ENCODE data around the gene NEK6. TPM values are rescaled to one million over a fixed set of nuclear protein-coding genes. Genes with fewer than 3 reads are reported as not detected.

NEK6 gene
- polyA plus RNA-seq (2013, experiment 1 of 2) = 43.4 TPM
- polyA plus RNA-seq (2013, experiment 2 of 2) = 43.4 TPM

DNA sequence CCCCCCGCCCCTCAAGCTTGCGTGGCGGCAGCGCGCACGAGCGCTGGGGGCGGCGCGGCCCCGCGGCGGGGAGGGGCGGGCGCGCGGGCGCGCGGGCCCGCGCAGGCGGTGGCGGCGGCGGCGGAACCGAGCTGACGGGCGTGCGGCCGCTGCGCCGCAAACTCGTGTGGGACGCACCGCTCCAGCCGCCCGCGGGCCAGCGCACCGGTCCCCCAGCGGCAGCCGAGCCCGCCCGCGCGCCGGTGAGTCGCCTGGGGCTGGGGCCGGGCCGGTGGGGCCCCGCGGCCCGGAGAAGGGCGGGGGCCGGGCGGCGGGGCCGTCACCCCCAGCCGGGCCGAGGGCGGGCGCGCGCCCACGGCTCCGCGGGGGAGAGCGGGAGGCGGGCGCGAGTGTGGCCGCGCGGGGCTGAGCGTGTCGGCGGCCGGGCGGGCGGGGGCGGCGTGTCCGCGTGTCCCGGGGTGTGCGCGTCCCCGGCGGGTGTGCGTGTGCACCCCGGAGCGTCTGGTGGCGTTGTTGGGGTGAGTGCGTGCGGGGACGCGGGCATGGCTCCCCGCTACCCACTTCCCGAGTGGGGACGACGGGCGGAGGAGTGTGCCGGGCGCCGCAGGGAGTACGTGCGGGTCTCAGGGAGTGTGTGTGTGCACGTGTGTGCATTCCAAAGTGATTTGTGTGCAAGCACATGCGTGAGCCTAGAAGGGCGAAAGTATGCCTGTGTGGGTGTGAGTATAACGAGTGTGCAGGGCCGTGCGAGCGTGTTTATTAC lies at the start of gene NEK6:
NEK6 (plus strand) TSS at position 106 of the 763 bp plus-strand sequence. CDS start 44,016 bp downstream, outside the sequence.
- Histone ChIP-seq H2AK5ac (ENCODE audit: low read depth, low read length) (peak within 1 kb of the TSS; percentile 94), H3K14ac (ENCODE audit: low read length) (peak within 1 kb of the TSS; percentile 98), H3K4me3 (ENCODE audit: low read length in 2 of 2) (peak within 1 kb of the TSS; percentile 85 to 87), H3K79me1 (ENCODE audit: low read depth, low read length) (peaks cover 8% of the 10 kb centered on the region), H2BK12ac (ENCODE audit: low read length) (peak within 1 kb of the TSS; percentile 97), H3K9ac (ENCODE audit: low read depth, low read length, poor library complexity) (peak within 1 kb of the TSS; percentile 98), H2BK15ac (ENCODE audit: low read length) (peak within 1 kb of the TSS; percentile 33), H3K9me3 (replicated peaks in 1 of 2; ENCODE audit: control insufficient read depth in 2 of 2, insufficient read depth in 1 of 2, low read depth in 1 of 2, low read length in 2 of 2) (no peaks in the 10 kb centered on the region), H3K23ac (ENCODE audit: low read depth, low read length, poor library complexity) (peak within 1 kb of the TSS; percentile 90), H2AFZ (ENCODE audit: low read length) (peak within 1 kb of the TSS; percentile 64), H4K91ac (ENCODE audit: low read depth, low read length, poor library complexity) (peak within 1 kb of the TSS; percentile 59), H2BK5ac (ENCODE audit: low read length) (peak within 1 kb of the TSS; percentile 91), H3K27me3 (ENCODE audit: control insufficient read depth in 3 of 3, insufficient read depth in 3 of 3, low read depth in 1 of 3, low read length in 3 of 3) (no peaks in the 10 kb centered on the region), H3K4me2 (ENCODE audit: insufficient read depth, low read length, poor library complexity, severe bottlenecking) (peak within 1 kb of the TSS; percentile 87), H3K18ac (ENCODE audit: low read length) (peak within 1 kb of the TSS; percentile 99), H2BK120ac (ENCODE audit: low read depth, low read length) (peak within 1 kb of the TSS; percentile 62), H3K27ac (replicated peaks; ENCODE audit: low read length) (peak within 1 kb of the TSS; percentile 71), H3K36me3 (replicated peaks in 1 of 2; ENCODE audit: control insufficient read depth in 2 of 2, insufficient read depth in 2 of 2, low read length in 2 of 2) (no peaks in the 10 kb centered on the region), H3K4me1 (ENCODE audit: control insufficient read depth in 2 of 2, insufficient read depth in 1 of 2, low read depth in 1 of 2, low read length in 2 of 2) (peaks cover 32 to 34% of the 10 kb centered on the region in 2 donors), H4K8ac (ENCODE audit: low read depth, low read length) (no peak within 1 kb of the TSS), H3K4ac (ENCODE audit: low read length) (peak within 1 kb of the TSS; percentile 38)
- WGBS, 2 donors (ENCODE audit: extremely low coverage in 2 of 2, insufficient read length in 2 of 2, insufficient replicate concordance in 1 of 2) = no CpG with 5 or more reads among the region's 116 CpGs
- DNase-seq (ENCODE audit: low spot score) = no peak

GRCh38 chr9:124208571-124208970 lies 49.2 kb upstream of the NEK6 start:
- Histone ChIP-seq H3K4me2 (ENCODE audit: insufficient read depth, low read length, poor library complexity, severe bottlenecking) (no peak overlapping the region), H3K14ac (ENCODE audit: low read length) (no peak overlapping the region), H2AK5ac (ENCODE audit: low read depth, low read length) (peak overlapping the region; percentile 64), H2BK15ac (ENCODE audit: low read length) (peak overlapping the region; percentile 54), H3K4me1 (ENCODE audit: control insufficient read depth in 2 of 2, insufficient read depth in 1 of 2, low read depth in 1 of 2, low read length in 2 of 2) (peaks cover 0 to 14% of the 10 kb centered on the region in 2 donors), H3K79me1 (ENCODE audit: low read depth, low read length) (no peaks in the 10 kb centered on the region), H3K23ac (ENCODE audit: low read depth, low read length, poor library complexity) (no peak overlapping the region), H3K36me3 (replicated peaks in 1 of 2; ENCODE audit: control insufficient read depth in 2 of 2, insufficient read depth in 2 of 2, low read length in 2 of 2) (no peaks in the 10 kb centered on the region), H2BK120ac (ENCODE audit: low read depth, low read length) (no peak overlapping the region), H3K9ac (ENCODE audit: low read depth, low read length, poor library complexity) (no peak overlapping the region), H2BK5ac (ENCODE audit: low read length) (no peak overlapping the region), H4K8ac (ENCODE audit: low read depth, low read length) (no peak overlapping the region), H3K18ac (ENCODE audit: low read length) (peak overlapping the region; percentile 58), H3K27ac (replicated peaks; ENCODE audit: low read length) (no peak overlapping the region), H3K27me3 (ENCODE audit: control insufficient read depth in 3 of 3, insufficient read depth in 3 of 3, low read depth in 1 of 3, low read length in 3 of 3) (no peaks in the 10 kb centered on the region), H2AFZ (ENCODE audit: low read length) (no peak overlapping the region), H2BK12ac (ENCODE audit: low read length) (no peak overlapping the region), H3K4ac (ENCODE audit: low read length) (no peak overlapping the region), H4K91ac (ENCODE audit: low read depth, low read length, poor library complexity) (no peak overlapping the region), H3K4me3 (ENCODE audit: low read length in 2 of 2) (no peak overlapping the region), H3K9me3 (replicated peaks in 1 of 2; ENCODE audit: control insufficient read depth in 2 of 2, insufficient read depth in 1 of 2, low read depth in 1 of 2, low read length in 2 of 2) (peaks cover 7% of the 10 kb centered on the region in 2 donors)
- no peak for DNase-seq (ENCODE audit: low spot score)
- WGBS, 2 donors (ENCODE audit: extremely low coverage in 2 of 2, insufficient read length in 2 of 2, insufficient replicate concordance in 1 of 2) = no CpG with 5 or more reads among the region's 3 CpGs

GRCh38 chr9:124209279-124209678 lies 48.5 kb upstream of the NEK6 start:
- Histone ChIP-seq H2AK5ac (ENCODE audit: low read depth, low read length) (no peak overlapping the region), H3K27ac (replicated peaks; ENCODE audit: low read length) (no peak overlapping the region), H3K79me1 (ENCODE audit: low read depth, low read length) (no peaks in the 10 kb centered on the region), H2BK5ac (ENCODE audit: low read length) (no peak overlapping the region), H3K4me1 (ENCODE audit: control insufficient read depth in 2 of 2, insufficient read depth in 1 of 2, low read depth in 1 of 2, low read length in 2 of 2) (peaks cover 0 to 14% of the 10 kb centered on the region in 2 donors), H3K27me3 (ENCODE audit: control insufficient read depth in 3 of 3, insufficient read depth in 3 of 3, low read depth in 1 of 3, low read length in 3 of 3) (no peaks in the 10 kb centered on the region), H2BK120ac (ENCODE audit: low read depth, low read length) (no peak overlapping the region), H2BK15ac (ENCODE audit: low read length) (peak overlapping the region; percentile 54), H3K9me3 (replicated peaks in 1 of 2; ENCODE audit: control insufficient read depth in 2 of 2, insufficient read depth in 1 of 2, low read depth in 1 of 2, low read length in 2 of 2) (peaks cover 7% of the 10 kb centered on the region in 2 donors), H3K18ac (ENCODE audit: low read length) (peak overlapping the region; percentile 21), H3K4me3 (ENCODE audit: low read length in 2 of 2) (no peak overlapping the region), H3K4me2 (ENCODE audit: insufficient read depth, low read length, poor library complexity, severe bottlenecking) (no peak overlapping the region), H3K36me3 (replicated peaks in 1 of 2; ENCODE audit: control insufficient read depth in 2 of 2, insufficient read depth in 2 of 2, low read length in 2 of 2) (no peaks in the 10 kb centered on the region), H2AFZ (ENCODE audit: low read length) (peak overlapping the region; percentile 45), H3K9ac (ENCODE audit: low read depth, low read length, poor library complexity) (no peak overlapping the region), H2BK12ac (ENCODE audit: low read length) (no peak overlapping the region), H4K8ac (ENCODE audit: low read depth, low read length) (no peak overlapping the region), H4K91ac (ENCODE audit: low read depth, low read length, poor library complexity) (no peak overlapping the region), H3K4ac (ENCODE audit: low read length) (no peak overlapping the region), H3K23ac (ENCODE audit: low read depth, low read length, poor library complexity) (no peak overlapping the region), H3K14ac (ENCODE audit: low read length) (no peak overlapping the region)
- no CpG with 5 or more reads among the region's 7 CpGs for WGBS, 2 donors (ENCODE audit: extremely low coverage in 2 of 2, insufficient read length in 2 of 2, insufficient replicate concordance in 1 of 2)
- peak; percentile 29 for DNase-seq (ENCODE audit: low spot score)

GRCh38 chr9:124209774-124210173 lies 48.0 kb upstream of the NEK6 start:
- H3K4me3 ChIP-seq (ENCODE audit: low read length in 2 of 2) = no peak overlapping the region
- H3K4me1 ChIP-seq (ENCODE audit: control insufficient read depth in 2 of 2, insufficient read depth in 1 of 2, low read depth in 1 of 2, low read length in 2 of 2) = peaks cover 0 to 14% of the 10 kb centered on the region in 2 donors
- H3K27me3 ChIP-seq (ENCODE audit: control insufficient read depth in 3 of 3, insufficient read depth in 3 of 3, low read depth in 1 of 3, low read length in 3 of 3) = no peaks in the 10 kb centered on the region
- no peak for DNase-seq (ENCODE audit: low spot score)
- H4K91ac ChIP-seq (ENCODE audit: low read depth, low read length, poor library complexity) = no peak overlapping the region
- no peak overlapping the region for H3K14ac ChIP-seq (ENCODE audit: low read length)
- no peak overlapping the region for H2AK5ac ChIP-seq (ENCODE audit: low read depth, low read length)
- no CpG with 5 or more reads among the region's 2 CpGs for WGBS, 2 donors (ENCODE audit: extremely low coverage in 2 of 2, insufficient read length in 2 of 2, insufficient replicate concordance in 1 of 2)
- no peak overlapping the region for H3K18ac ChIP-seq (ENCODE audit: low read length)
- H3K9me3 ChIP-seq (replicated peaks in 1 of 2; ENCODE audit: control insufficient read depth in 2 of 2, insufficient read depth in 1 of 2, low read depth in 1 of 2, low read length in 2 of 2) = peaks cover 7% of the 10 kb centered on the region in 2 donors
- H3K36me3 ChIP-seq (replicated peaks in 1 of 2; ENCODE audit: control insufficient read depth in 2 of 2, insufficient read depth in 2 of 2, low read length in 2 of 2) = no peaks in the 10 kb centered on the region
- H2BK5ac ChIP-seq (ENCODE audit: low read length) = no peak overlapping the region
- no peak overlapping the region for H4K8ac ChIP-seq (ENCODE audit: low read depth, low read length)
- no peak overlapping the region for H3K23ac ChIP-seq (ENCODE audit: low read depth, low read length, poor library complexity)
- H3K4ac ChIP-seq (ENCODE audit: low read length) = no peak overlapping the region
- peak overlapping the region; percentile 45 for H2AFZ ChIP-seq (ENCODE audit: low read length)
- no peak overlapping the region for H2BK15ac ChIP-seq (ENCODE audit: low read length)
- H3K4me2 ChIP-seq (ENCODE audit: insufficient read depth, low read length, poor library complexity, severe bottlenecking) = no peak overlapping the region
- no peak overlapping the region for H2BK12ac ChIP-seq (ENCODE audit: low read length)
- H3K27ac ChIP-seq (replicated peaks; ENCODE audit: low read length) = no peak overlapping the region
- no peaks in the 10 kb centered on the region for H3K79me1 ChIP-seq (ENCODE audit: low read depth, low read length)
- H2BK120ac ChIP-seq (ENCODE audit: low read depth, low read length) = no peak overlapping the region
- H3K9ac ChIP-seq (ENCODE audit: low read depth, low read length, poor library complexity) = no peak overlapping the region

Data from neuronal stem cell (in vitro differentiated cells).